ENCODE measurements around the gene BCAT1. TPM values are rescaled to one million over a fixed set of nuclear protein-coding genes. Genes with fewer than 3 reads are reported as not detected.

BCAT1 gene
- total RNA-seq, 4 donors from 2014 or later: 0.80 to 14.0 (median 3.9) TPM

DNA sequence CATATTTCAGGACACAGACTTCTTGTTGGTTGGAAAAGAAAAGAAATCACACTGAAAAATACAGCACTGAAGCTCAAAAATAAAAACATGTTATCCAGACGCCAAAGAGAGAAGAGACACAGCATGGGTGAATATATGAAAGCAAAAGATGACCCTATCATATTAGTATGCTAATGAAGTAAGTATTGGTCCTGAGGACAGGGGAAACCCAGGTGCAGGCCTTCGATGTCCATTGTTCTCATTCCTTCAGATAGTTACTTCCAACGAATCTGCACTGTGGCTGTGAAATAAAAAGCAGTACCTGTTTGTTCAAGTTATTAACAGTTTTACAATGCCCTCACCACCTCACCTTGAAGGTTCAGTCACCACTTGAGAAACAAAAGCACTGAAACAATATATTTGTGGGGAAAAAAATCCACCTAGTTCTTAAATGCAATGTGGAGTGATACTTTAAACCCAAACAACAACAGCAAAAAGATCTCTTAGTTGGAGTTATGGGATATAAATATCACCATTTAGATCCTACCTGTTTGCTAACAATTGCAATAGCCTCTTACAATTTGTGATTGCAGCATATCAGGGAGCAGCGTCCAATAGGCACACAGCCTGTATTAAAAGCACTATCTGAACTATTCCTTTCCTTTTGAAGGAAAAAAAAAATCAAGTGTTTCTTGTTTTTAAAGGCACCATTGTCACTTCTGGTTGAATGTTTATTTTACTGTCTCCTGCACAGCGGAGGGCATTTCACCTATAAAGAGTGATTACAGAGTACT lies 188.1 kb downstream of the BCAT1 start:
- intact Hi-C loops (cut with DNase I; ENCODE audit: low total_unique reads): no loop called here
- DNase-seq: no peak

DNA sequence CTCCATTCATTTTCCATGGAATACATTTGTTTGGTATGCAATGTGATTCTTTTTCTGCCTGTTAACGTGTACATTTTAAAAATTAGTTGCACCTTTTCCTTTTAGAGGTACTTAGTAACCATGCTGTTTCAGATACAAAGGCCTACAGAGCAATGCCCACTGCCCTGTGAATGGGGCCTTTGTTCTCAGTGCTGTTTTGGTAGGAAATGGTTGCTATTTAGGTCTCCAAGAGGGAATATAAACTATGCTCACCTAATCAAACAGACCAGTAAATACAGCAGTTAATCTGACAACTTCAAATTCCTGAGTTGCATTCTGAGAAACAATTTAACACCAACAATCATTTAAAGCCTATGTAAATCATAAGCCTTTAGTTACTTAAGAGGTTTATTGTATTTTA lies 188.7 kb downstream of the BCAT1 start:
- Histone ChIP-seq H3K4me1 (no peaks in the 10 kb centered on the region), H3K4me3 (no peak overlapping the region), H3K9me3 (no peaks in the 10 kb centered on the region), H3K27me3 (no peaks in the 10 kb centered on the region), H3K36me3 (no peaks in the 10 kb centered on the region), H3K27ac (no peak overlapping the region)
- TF ChIP-seq POLR2A (IDR thresholded peaks at IDR 0.05) (no peak), EP300 (IDR thresholded peaks at IDR 0.05; ENCODE audit: low read depth) (no peak), POLR2AphosphoS5 (IDR thresholded peaks at IDR 0.05) (no peak)
- TF ChIP-seq, protein P1, sequence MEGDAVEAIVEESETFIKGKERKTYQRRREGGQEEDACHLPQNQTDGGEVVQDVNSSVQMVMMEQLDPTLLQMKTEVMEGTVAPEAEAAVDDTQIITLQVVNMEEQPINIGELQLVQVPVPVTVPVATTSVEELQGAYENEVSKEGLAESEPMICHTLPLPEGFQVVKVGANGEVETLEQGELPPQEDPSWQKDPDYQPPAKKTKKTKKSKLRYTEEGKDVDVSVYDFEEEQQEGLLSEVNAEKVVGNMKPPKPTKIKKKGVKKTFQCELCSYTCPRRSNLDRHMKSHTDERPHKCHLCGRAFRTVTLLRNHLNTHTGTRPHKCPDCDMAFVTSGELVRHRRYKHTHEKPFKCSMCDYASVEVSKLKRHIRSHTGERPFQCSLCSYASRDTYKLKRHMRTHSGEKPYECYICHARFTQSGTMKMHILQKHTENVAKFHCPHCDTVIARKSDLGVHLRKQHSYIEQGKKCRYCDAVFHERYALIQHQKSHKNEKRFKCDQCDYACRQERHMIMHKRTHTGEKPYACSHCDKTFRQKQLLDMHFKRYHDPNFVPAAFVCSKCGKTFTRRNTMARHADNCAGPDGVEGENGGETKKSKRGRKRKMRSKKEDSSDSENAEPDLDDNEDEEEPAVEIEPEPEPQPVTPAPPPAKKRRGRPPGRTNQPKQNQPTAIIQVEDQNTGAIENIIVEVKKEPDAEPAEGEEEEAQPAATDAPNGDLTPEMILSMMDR (IDR thresholded peaks at IDR 0.05): no peak
- no peak for DNase-seq
- in situ Hi-C loops (cut with MboI; ENCODE audit: low pct_ligation_motif_present in 1 of 4, low pct_unique_long_range_greater_than_20kb in 1 of 4, low sequenced_read_pairs in 3 of 4): no loop called here
- intact Hi-C loops (cut with DNase I; ENCODE audit: low total_unique reads): no loop called here
- WGBS, 2 donors (ENCODE audit: low coverage in 1 of 2): 71% methylated on average over 1 of the region's 1 CpG

More for the DNA sequence above, 188.1 kb downstream of the BCAT1 start:
- Histone ChIP-seq H3K27me3 (no peaks in the 10 kb centered on the region), H3K4me3 (no peak overlapping the region), H3K4me1 (no peaks in the 10 kb centered on the region), H3K9me3 (no peaks in the 10 kb centered on the region), H3K36me3 (no peaks in the 10 kb centered on the region), H3K27ac (no peak overlapping the region)
- TF ChIP-seq EP300 (IDR thresholded peaks at IDR 0.05; ENCODE audit: low read depth): no peak
- no peak for TF ChIP-seq POLR2AphosphoS5 (IDR thresholded peaks at IDR 0.05)
- TF ChIP-seq POLR2A (IDR thresholded peaks at IDR 0.05): no peak
- TF ChIP-seq, protein P1 (IDR thresholded peaks at IDR 0.05): no peak
- in situ Hi-C loops (cut with MboI; ENCODE audit: low pct_ligation_motif_present in 1 of 4, low pct_unique_long_range_greater_than_20kb in 1 of 4, low sequenced_read_pairs in 3 of 4): no loop called here
- 44 to 59% methylated on average over 4 to 5 of the region's 5 CpGs for whole genome bisulfite sequencing, 2 donors (ENCODE audit: low coverage in 1 of 2)

Other genes with a start within 250 kb of the BCAT1 start
- gene DNAI7, start 246.1 kb upstream of the BCAT1 start, total RNA-seq: under 1 TPM in 1 of 4 donors, not detected in 3; 0.32 TPM
- gene ETFRF1, start 246.1 kb upstream of the BCAT1 start, total RNA-seq: 10 to 100 TPM in 3 of 4 donors, 1 to 10 TPM in 1; 3.6 to 84.2 (median 24.1) TPM

Measured in transverse colon (tissue), 4 donors.